Daoy (cell line): ENCODE measurements around the gene GRID2. TPM values are rescaled to one million over a fixed set of nuclear protein-coding genes. Genes with fewer than 3 reads are reported as not detected.
"Not testable (repeated sequence)": the region's sequence is repeated elsewhere in the genome, so short reads cannot be mapped to it uniquely, and the experiment has no call there.

ENCODE experiments used
- DNase-seq: peaks from one replicate; pipeline ENCODE4 v3.0.0-alpha.2; 2015; ENCODE audit warnings: low read depth
- total RNA-seq: library from RNA; depleted of rRNA; stranded (reverse); fragments of >200 nt; shearing (Covaris generic); gene quantifications from 2 replicates; pipeline ENCODE4 v1.2.3, GENCODE V29; 2014

GRID2 gene
- total RNA-seq, 1 experiment from 2014 or later, result 3.5 TPM

DNA sequence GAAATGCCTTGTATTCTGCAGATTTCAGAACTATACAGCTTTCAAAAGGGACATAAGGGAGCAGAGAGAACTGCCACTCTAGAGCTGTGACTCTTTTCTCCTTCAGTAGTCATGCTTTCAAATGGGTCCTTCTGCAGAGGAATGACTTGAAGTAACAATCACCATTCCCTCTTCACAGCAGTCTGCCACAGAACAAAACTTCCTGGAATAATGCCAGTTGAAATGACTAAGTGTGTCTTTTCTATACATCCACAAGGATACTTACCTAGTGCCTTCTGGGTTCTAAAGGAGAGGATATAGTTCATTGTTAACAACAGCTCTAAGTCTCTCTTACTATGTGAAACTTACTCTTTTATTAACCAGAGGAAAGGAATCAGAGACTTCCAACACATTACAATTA is 1009.4 kb downstream of the GRID2 start:
- peak; percentile 4 for DNase-seq

DNA sequence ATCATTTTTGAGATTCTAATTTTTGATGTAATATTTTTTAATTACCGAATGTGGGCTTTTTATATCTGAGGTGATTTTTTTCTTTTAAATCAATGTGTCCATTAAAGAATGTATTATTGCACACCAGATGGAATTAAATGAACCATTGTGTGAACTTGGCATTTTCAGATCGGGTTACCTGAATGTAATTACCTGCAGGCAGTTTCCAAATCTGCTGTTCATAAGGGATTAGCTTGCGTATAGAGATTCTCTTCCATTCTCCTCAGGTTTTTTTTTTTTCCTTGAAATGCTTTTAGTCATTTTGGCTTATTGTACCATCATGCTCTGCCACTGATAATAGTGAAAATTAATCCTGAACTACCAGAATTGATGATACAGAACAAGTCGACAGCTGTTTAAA is 1013.3 kb downstream of the GRID2 start:
- DNase-seq, result no peak

DNA sequence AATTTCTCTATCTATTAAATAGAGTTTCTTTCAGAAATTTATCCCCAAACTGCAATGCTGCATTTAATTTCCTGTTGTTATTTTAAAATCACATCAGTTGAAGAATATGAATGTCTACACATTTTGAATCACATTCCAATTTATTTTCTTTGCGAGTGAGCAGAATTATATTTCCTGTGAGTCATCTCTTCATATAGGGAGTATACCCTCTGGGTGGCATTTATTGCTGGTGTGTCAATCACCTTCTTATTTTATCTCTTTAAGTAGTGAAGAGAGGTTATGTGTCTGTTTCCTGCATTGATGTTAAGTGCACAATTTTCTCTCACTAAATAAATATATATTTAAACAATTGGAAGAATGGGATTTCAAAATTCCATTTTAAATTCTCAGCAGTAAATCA is 1013.8 kb downstream of the GRID2 start:
- no peak for DNase-seq

DNA sequence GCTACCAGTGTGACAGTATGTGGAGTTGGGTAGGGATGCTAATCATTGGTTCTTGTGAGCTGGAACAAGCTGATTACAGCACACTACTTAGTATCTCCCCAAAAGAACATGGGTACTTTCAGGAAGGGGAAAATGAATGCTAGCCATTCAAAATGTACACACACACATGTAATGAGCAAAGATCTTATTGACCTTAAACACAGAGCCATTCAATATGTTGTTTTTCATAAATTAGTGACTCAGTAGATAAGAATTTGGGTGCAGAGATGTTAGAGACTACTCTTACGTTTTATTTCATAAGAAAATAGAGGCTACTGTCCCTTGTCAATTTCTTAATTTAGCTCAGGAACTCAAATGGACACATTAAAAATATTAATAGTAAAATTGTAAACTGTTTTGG is 1015.3 kb downstream of the GRID2 start:
- no peak for DNase-seq

DNA sequence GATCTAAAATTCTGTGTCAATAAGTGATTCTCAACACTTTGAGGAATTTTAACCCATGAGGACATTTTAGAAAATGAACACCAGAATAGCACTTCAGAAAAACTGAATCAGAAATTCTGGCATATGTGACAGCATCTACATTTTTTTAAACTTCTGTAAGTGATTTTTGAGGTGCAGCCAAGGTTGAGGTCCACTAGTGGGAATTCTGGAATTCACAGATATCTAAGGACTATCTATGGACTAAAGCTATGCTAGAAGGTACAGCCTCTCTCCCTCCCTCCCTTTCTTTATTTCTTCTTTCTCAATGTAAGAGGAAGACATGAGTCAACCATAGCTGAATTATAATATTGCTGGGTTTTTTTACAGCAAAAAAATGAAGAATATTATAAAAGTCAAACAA is 1016.6 kb downstream of the GRID2 start:
- DNase-seq, result no peak

DNA sequence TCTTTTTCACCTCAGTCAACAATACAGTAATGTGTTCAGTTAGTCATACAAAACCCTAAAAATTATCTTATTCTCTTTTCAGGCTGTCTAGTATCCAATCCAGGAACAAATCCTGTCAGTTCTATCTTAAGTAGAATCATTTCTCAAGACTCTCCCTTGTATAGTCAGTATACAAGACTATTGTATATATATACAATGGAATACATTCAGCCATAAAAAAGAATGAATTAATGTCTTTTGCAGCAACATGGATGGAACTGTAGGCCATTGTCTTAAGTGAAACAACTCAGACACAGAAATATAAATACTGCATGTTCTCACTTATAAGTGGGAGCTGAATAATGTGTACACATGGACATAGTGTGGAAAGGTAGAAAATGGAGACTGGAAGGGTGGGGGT is 1023.6 kb downstream of the GRID2 start:
- DNase-seq, result no peak

DNA sequence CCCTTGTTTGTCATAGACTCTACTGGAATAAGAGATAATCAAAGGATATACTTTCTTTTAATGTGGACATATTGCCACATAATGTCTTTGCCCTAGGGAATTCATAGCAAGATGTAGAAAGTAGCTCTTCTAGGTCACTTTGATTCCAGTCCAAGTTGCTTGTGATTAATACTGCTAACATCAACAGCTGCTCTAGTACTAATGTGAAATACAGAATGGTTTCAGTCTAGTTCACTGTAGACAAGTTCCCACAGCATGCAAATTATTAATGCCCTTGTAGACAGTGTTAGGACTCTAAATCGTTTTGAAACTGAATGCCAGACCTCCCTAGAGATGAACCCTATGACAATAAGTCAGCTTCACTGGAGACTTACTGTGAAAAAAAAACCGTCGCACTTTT is 1030.2 kb downstream of the GRID2 start:
- DNase-seq, result no peak

DNA sequence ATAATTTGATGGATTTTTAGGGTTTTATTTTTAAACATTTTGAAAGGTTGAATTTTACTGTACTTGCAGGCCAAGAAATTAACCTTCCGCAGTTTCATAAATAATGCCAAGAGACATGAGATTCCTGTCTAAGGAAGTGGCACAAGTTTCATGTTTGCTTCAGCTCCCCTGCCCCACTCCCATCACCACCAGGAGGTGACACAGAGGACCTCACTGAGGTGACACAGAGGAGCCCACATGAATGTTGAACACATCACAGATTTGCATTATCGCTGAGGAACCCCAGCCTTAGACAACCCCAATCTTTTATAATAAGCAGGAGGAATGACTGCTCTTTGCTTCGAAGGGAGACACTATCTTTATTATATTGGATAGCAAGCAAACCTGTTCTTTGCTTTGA is 1033.4 kb downstream of the GRID2 start:
- DNase-seq, result no peak

DNA sequence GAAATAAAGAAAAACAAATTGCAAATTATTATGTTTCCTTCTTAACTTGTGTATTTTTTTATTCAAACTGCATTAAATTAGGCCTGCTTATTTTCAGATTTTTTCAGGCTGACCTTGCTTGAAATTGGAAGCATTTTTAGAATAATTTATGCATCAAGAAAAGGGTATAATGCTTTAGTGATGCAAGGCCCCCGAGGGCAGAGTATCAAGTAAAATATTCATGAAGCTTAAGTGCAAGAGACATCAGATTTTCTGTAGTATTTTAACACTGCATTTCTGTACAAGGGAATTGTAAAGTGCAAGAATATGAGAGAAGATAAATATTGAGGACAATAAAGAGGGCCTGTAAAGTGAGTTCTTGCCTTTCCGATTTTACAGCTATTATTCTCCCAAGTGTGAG is 1039.0 kb downstream of the GRID2 start:
- DNase-seq, result no peak

DNA sequence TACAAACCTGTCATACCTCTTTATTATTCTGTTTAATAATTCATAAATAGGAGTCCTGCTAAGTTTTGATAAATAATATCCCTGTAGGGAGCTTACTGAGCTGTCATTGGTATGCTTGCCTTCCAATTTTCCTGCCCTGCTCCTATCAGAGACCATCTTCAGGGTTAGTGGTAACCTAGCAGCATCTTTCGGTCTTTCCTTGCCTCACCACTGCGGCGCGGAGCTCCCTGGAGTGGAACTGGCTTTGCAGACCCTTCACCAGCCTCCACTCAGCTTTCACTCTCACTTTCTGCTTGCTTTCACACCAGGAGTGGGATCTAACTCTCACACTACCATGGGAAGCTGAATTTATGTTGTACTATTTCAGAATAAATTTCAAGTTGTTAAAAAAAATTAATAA is 1043.1 kb downstream of the GRID2 start:
- DNase-seq, result no peak

DNA sequence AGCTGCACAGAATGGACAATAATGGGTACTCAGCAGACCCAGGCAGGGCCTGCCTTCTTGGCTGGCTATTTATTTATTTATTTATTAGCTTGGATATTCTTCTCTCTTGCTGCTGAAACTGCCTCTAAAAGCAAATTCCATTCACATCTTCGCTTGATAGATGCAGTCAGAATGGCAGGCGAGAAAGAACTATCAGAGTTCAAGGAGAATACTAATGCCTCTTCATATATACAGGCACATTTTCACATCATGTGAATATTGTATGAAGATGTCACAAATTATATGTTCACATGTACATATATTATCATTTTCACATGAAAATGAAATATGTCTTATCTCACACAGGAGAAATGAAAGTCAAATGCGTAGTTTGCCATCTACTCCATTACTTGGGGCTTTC is 1045.1 kb downstream of the GRID2 start:
- no peak for DNase-seq

DNA sequence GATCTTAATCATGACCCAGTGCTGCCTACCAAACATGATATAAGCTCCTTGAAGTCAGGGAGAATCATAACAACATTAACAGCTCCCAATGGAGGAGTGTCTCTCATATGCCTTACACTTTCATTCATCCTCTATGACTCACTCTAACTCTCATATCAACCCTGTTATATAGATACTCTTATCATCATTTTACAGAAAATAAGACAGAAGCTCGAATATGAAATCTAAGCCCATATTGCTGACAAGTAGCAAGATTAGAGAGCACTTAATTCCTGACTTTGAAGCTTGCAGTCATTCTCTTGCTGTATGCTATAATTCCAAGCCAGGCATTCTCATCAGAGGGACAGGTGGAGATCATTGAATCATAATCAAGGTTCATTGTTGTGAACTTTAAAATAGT is 1048.1 kb downstream of the GRID2 start:
- no peak for DNase-seq

DNA sequence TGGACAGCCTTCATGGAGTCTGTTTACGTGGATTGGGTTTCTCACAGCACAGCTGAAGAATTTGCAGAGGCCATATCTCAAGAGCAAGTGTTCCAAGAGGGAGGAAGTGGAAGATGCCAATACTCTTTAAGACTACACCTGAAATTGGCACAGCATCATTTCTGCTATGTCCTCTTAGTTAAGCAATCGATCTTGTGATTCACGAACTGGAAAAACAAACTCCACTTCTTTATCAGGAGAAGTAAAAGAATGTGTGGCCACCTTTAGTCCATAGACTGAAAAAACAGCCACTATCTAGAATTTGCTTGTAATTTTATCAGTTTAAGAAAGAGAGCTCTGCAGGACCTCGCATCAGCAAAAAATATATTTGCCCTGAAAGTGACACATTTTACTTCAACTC is 1051.6 kb downstream of the GRID2 start:
- DNase-seq, result no peak

DNA sequence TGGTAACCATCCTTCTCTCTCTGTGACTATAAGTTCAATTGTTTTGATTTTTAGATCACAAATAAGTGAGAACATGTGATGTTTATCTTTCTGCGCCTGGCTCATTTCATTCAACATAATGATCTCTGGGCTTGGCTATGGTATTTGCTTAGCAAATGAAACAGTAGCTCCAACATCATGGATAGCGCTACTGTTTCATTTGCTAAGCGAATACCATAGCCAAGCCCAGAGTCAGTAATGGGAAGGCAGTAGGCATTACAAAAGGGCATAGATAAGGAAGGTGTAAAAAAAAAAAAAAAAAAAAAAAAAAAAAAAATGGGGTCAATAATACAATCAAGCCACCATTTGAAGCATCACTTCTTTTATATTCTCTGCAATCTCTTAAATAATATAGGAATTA is 1055.8 kb downstream of the GRID2 start:
- DNase-seq, result no peak

DNA sequence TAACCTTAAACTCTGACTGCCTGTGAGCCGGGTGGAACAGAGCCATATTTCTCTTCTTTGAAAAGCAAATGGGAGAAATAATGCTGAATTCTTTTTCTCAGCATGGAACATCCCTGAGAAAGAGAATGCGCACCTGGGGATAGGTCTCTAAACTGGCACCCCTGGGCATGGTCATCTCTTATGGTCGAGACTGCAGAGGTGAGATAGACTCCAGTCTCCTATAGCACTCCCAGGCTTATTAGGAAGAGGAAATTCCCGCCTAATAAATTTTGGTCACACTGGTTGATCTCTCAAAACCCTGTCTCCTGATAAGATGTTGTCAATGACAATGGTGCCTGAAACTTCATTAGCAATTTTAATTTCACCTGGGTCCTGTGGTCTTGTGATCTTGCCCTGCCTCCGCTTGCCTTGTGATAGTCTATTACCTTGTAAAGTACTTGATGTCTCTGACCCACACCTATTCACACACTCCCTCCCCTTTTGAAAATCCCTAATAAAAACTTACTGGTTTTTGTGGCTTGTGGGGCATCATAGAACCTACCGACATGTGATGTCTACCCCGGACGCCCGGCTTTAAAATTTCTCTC is 1062.5 kb downstream of the GRID2 start:
- DNase-seq, result not testable (repeated sequence)

DNA sequence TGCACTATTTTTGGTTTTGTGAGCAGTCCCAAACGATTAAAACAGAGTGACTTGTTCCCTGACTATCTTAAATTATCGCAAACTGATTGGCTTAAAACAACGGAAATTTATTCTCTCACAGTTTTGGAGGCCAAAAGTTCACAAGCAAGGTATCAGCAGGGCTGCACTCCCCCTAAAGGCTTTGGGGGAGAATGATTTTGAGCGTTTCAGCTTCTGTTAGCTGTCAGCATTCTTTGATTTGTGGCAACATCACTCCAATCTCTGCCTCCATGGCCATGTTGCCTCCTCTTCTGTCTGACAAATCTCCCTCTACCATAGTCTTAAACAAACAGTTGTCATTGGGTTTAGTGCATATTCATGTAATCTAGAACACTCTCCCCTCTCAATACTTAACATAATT is 1065.2 kb downstream of the GRID2 start:
- DNase-seq, result no peak

DNA sequence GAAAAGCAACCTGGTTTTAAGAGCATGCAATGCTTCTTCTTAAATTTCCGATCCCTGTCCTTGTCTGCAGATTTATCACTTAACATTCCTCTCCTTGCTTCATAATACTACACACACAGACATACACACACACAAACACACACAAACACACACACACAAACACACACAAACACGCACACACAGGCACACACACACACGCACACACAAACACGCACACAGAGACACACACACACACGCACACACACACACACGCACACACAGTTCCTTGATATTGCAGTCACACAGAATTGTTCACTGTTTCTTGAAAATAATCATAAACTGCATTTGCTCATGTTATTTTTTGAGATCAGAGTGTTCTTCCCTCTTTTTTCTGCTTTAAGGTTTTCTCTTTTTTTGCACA is 1066.5 kb downstream of the GRID2 start:
- DNase-seq, result no peak

DNA sequence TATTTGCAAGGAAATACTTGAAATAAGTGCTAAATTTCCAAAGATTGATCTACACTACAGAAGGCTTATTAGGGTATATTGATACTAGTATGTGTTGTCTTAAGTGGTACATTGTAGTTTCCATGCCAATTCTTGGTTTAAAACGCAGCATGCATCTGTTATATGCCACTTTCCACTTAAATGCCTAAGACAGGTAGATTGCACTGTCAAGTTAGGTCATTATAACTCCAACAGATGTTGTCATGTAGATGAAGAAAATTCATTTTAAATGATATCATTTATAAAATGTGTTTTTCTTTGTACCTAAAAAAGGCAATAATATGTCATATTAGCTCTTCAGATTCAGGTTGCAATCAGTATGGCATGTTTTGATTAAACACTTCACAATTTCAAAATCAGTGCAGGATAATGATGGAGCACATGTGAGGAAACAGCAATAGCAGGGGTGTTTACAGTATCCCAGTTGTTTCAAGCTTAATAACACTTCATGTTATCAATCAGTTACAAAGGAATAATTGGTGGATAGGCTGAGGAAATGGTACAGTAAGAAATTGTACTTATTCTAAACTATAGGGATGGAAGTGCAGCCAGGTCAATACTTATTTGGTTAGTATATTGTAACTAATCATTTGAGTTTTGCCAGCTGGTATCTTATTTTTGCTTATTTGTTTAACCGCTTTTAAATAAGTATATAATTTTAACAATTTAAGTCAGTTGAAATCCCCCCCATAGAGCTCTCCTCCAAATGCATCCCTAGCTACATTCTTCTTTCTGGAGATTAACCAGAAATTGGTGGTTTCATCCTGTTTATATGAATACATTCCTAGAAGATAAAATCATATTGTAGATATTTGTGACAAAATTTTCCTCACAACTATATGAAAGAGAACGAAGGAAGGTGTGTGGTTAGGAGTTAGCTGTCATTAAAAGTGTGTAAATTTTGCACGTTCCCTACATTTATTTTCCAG is 1070.4 kb downstream of the GRID2 start:
- no peak for DNase-seq

DNA sequence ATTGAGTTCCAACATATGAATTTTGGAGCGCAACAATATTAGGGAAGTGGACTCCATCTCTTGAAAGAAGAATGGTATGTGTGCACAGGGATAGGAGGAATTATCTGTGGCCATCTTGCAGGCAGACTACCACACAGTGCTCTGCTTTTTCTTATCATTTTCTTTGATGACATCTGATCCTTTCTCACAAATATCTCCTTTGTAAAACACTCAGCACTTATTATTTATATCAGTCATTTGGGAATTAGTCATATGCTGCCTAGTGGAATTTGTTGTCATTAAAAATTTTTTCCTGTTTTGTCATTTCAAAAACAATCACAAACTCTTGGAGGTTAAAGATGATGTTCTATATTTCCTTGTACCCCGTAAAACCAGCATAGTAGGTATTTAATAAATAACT is 1080.5 kb downstream of the GRID2 start:
- no peak for DNase-seq

DNA sequence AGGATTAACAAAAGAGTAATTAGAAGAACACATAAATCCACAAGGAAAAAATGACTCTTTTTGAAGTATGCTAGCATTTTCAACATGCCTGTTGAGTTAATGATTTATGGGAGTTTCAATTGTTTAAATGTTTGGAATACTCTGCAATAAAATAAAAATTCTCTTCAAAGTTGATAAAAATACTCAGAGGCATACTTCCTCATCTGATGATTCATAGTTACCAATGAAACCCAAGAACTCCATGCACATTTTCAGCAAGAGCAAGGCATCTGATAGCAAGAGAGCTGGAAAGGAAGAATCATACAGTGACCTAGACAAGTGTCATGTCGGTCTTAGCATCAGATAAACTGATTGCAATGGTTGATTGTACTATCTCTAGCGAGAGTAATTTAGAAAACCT is 1081.1 kb downstream of the GRID2 start:
- peak; percentile 7 for DNase-seq

DNA sequence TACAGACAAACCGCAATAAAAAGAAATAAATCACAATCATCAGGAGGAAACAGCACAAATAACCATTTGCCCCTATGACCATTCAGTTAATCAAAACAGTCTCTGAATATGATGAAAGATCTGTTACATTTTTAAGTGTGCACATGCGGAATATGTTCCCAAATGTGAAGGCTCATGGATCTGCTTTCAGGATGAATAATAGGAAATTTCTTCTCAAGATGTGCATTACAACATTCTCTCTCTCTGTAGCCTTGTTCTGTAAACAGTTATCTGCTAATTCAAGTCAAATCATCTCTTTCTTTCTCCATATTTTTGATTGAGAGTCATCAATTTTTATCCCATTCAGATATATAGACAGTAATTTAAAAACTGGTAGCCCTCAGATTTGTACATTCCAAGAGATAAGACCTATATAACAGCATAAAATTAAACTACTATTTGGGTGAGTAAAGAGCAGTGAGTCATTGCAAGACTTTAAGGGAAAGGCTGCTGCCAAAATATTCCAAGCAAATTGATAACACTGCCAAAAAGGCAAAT is 1090.8 kb downstream of the GRID2 start:
- no peak for DNase-seq

DNA sequence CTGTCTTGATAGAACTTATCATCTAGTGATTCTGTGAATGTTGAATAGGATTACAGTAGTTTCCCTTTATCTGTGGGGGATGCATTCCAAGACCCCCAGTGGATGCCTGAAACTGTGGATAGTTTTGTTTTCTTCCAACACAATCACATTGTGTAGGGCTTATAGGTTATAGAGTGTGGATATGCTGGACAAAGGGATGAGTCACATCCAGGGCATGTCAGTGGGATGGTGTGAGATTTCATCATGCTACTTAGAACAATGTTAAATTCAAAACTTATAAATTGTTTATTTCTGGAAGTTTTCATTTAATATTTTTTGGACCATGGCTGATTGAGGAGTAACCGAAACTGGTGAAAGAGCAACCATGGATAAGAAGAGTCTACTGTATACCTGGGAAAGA is 1092.5 kb downstream of the GRID2 start:
- peak; percentile 19 for DNase-seq

DNA sequence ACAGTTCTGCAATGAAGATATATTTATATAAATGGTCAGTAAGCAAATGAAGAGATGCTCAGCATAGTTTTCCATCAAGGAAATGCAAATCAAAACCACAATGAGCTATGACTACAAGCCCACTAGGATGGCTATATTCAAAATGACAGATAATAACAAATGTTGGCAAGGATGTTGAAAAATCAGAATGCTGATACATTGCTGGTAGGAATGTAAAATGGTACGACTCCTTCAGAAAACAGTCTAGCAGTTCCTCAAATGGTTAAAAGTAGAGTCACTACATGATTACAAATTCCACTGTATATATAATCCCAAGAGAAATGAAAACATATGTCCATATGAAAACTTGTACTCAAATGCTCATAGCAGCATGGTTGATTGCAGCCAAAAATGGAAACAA is 1099.8 kb downstream of the GRID2 start:
- no peak for DNase-seq
